ENCODE measurements around the gene HCN2.

Gene HCN2

DNA sequence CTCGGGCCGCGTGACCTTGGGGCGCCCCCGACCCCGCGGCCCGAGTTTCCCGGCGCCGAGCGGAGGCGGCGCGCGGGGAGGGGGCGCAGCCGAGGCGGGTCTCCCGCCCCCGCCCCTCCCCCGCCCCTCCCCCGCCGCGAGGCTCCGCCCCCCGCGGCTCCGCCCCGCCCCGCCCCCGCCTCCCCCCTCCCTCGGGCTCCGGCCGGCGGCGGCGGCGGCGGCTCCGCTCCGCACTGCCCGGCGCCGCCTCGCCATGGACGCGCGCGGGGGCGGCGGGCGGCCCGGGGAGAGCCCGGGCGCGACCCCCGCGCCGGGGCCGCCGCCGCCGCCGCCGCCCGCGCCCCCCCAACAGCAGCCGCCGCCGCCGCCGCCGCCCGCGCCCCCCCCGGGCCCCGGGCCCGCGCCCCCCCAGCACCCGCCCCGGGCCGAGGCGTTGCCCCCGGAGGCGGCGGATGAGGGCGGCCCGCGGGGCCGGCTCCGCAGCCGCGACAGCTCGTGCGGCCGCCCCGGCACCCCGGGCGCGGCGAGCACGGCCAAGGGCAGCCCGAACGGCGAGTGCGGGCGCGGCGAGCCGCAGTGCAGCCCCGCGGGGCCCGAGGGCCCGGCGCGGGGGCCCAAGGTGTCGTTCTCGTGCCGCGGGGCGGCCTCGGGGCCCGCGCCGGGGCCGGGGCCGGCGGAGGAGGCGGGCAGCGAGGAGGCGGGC, at the start of gene HCN2:
Gene HCN2, plus strand, starts transcription at position 189 of the 703 bp plus-strand sequence. Its CDS starts 65 bp downstream, at position 254.
- H3K36me3 Mint-ChIP-seq, result peaks cover 4% of the 10 kb centered on the region
- H3K9me3 Mint-ChIP-seq, result no peaks in the 10 kb centered on the region
- DNase-seq (ENCODE audit: low spot score in 2 of 2) (no peak), ATAC-seq (peak; percentile 4)
- peak within 1 kb of the TSS; percentile 34 for H3K4me3 Mint-ChIP-seq
- H3K27ac Mint-ChIP-seq, result no peak within 1 kb of the TSS
- peaks cover 6% of the 10 kb centered on the region for H3K4me1 Mint-ChIP-seq

DNA sequence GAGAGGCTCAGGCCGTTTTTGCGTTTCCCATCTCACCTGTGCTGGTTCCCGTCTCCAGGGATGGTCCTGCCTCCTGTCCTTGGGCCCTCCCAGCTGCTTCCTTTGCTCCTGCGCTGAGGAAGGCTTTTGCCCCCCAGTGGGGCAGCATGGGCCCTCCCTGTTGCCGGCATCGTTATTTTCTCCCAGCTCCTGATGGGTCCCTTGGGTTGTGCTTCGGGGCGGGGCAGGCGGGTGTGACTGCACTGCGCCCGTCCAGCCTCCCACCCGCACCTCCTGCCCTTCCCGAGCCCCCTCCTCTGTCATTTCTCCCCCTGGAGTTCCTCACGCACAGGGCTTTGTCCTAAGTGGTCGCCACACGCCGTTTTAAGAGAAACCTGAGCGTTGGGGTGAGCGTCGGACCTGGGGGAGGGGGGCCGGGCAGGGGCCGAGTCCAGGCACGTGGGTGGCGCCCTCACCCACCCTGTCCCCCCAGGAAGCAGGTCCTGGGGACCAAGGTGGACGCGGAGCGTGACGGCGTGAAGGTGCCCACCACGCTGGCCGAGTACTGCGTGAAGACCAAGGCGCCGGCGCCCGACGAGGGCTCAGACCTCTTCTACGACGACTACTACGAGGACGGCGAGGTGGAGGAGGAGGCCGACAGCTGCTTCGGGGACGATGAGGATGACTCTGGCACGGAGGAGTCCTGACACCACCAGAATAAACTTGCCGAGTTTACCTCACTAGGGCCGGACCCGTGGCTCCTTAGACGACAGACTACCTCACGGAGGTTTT, 48.6 kb upstream of the HCN2 start:
- Mint-ChIP-seq H3K4me1 (peaks cover 16% of the 10 kb centered on the region), H3K9me3 (no peaks in the 10 kb centered on the region), H3K27ac (no peak overlapping the region), H3K36me3 (peaks cover 51% of the 10 kb centered on the region), H3K4me3 (no peak overlapping the region)
- DNase-seq (ENCODE audit: low spot score in 2 of 2) (no peak), ATAC-seq (no peak)

DNA sequence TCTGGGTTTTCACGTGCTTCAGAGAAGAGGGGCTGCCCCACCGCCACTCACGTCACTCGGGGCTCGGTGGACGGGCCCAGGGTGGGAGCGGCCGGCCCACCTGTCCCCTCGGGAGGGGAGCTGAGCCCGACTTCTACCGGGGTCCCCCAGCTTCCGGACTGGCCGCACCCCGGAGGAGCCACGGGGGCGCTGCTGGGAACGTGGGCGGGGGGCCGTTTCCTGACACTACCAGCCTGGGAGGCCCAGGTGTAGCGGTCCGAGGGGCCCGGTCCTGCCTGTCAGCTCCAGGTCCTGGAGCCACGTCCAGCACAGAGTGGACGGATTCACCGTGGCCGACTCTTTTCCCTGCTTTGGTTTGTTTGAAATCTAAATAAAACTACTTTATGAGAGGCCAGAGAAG, 48.0 kb upstream of the HCN2 start:
- H3K4me3 Mint-ChIP-seq, result no peak overlapping the region
- H3K4me1 Mint-ChIP-seq, result peaks cover 16% of the 10 kb centered on the region
- H3K36me3 Mint-ChIP-seq, result peaks cover 51% of the 10 kb centered on the region
- ATAC-seq (no peak), DNase-seq (ENCODE audit: low spot score in 2 of 2) (no peak)
- no peak overlapping the region for H3K27ac Mint-ChIP-seq
- no peaks in the 10 kb centered on the region for H3K9me3 Mint-ChIP-seq

DNA sequence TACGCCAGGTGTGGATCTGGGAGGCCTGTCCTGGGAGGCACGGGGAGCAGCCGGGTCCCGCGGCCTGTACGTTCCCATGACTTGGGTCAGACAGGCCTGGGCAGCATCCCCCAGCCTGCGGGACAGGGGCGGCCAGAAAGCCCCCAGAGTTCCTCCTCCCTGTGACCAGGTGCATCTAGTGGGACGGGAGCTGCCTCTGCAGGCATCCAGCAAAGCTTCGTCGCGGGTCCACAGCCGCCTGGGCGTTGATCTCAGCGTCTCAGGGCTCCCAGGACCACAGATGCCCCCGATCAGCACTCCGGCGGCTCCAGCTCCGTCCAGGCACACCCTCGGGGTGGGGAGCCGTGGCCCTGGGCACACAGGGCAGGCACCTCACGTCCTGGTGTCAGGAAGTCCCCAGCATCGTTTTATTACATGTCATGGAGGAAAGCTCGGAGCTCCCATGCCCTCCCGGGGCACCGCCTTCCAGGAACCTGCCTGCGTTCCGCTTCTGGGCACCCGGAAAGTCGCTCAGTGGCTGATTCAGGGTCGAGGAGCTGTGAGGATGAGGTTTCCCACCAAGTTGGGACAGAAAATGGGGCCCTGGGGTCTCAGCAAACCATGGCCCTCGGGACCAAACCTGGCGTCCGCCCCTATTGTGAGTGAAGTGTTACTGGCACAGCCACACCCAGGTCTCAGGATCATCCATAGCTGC, 47.4 kb upstream of the HCN2 start:
- no peaks in the 10 kb centered on the region for H3K9me3 Mint-ChIP-seq
- peaks cover 52% of the 10 kb centered on the region for H3K36me3 Mint-ChIP-seq
- no peak for DNase-seq (ENCODE audit: low spot score in 2 of 2)
- peaks cover 16% of the 10 kb centered on the region for H3K4me1 Mint-ChIP-seq
- ATAC-seq, result no peak
- peak overlapping the region; percentile 86 for H3K4me3 Mint-ChIP-seq
- H3K27ac Mint-ChIP-seq, result no peak overlapping the region

DNA sequence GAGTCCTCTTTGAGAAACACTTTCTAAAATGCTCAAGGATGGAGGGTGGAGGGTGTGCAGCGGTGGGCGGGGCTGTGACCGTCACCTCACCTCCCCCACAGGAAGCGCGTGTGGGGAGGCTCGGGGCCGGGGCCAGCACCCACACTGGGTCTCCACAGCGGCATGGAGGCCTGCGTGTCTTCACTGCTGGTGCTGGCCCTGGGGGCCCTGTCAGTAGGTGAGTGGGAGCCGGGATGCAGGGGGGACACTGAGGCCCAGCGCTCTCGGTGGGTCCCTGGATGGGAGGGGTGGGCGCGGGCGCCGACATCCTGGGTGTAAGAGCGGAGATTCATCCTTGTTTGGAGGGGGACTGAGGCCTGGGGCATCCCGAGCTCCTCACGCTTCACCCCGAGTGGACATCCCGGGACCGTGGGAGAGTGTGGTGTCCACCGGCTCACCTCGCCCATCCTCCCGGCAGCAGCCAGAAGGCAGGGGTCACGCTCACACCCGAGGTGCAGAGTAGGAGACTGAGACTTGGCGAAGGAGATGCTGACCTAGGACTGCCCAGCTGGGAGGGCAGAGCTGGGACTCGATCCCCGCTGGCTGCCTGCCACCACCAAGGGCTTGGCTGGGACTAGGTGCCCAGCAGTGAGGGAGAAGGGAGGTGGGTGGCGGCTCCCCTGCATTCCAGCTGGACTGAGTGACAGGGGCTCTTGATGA, 45.6 kb upstream of the HCN2 start, which contains the start of gene GZMM:
Gene GZMM, plus strand, starts transcription at position 144 of the 699 bp plus-strand sequence. Its CDS starts 19 bp downstream, at position 163.
- peak within 1 kb of the TSS; percentile 93 for H3K27ac Mint-ChIP-seq
- peak; percentile 95 for ATAC-seq
- H3K4me1 Mint-ChIP-seq, result peaks cover 25% of the 10 kb centered on the region
- peaks cover 41% of the 10 kb centered on the region for H3K36me3 Mint-ChIP-seq
- no peaks in the 10 kb centered on the region for H3K9me3 Mint-ChIP-seq
- H3K4me3 Mint-ChIP-seq, result peak within 1 kb of the TSS; percentile 86
- DNase-seq (ENCODE audit: low spot score in 2 of 2), result peak; percentile 56 to 87

DNA sequence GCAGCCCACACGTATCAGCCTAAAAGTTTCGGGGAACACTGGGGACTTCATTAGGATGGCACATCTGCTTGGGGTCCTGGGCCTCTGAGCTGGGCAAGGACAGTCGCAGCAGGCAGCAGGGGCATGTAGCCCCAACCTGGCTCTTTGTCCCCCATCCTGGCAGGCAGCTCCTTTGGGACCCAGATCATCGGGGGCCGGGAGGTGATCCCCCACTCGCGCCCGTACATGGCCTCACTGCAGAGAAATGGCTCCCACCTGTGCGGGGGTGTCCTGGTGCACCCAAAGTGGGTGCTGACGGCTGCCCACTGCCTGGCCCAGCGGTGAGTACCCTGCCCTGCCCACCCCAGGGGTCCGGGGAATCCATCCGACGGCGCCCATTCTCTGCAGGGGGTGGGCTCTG, 42.6 kb upstream of the HCN2 start:
- ATAC-seq (no peak), DNase-seq (ENCODE audit: low spot score in 2 of 2) (no peak)
- no peak overlapping the region for H3K27ac Mint-ChIP-seq
- peaks cover 34% of the 10 kb centered on the region for H3K4me1 Mint-ChIP-seq
- H3K36me3 Mint-ChIP-seq, result peaks cover 27% of the 10 kb centered on the region
- H3K4me3 Mint-ChIP-seq, result no peak overlapping the region
- no peaks in the 10 kb centered on the region for H3K9me3 Mint-ChIP-seq

DNA sequence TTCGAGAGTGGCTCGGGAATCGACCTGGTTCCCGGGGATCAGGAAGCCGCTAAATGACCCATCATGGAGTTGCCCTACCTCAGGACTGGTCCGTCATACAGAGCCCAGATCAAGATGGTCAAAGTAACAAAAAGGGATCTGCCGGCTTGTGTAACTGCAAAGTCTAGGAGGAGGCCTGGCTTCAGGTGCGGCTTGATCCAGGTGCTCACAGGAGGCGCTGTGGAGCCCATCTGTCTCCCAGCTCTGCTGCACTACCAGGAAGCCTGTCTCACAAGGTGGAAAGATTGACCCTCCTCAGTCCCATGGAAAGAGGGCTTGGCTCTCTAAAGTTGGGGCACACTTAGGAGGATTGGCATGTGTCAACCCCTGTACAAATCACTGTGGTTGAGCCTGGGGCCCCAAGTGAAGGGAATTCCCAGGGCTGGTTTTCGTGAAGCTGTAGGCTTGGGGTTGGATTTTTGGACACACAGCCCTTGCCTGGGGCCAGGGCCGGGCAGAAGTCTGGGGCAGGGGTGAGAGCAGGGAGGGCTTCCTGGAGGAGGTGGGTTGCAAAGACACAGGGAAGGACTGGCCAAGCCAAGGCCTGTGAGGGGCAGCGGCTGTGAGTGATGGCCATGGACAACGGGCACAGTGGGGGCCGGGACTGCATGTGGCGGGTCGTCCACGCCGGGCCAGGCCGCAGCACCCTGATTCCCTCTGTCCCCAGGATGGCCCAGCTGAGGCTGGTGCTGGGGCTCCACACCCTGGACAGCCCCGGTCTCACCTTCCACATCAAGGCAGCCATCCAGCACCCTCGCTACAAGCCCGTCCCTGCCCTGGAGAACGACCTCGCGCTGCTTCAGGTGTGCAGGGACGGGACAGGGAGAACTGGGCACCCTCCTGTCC, 41.6 kb upstream of the HCN2 start:
- peak overlapping the region; percentile 65 for H3K27ac Mint-ChIP-seq
- H3K9me3 Mint-ChIP-seq, result no peaks in the 10 kb centered on the region
- DNase-seq (ENCODE audit: low spot score in 2 of 2) (no peak), ATAC-seq (no peak)
- H3K4me3 Mint-ChIP-seq, result no peak overlapping the region
- peaks cover 34% of the 10 kb centered on the region for H3K4me1 Mint-ChIP-seq
- H3K36me3 Mint-ChIP-seq, result peaks cover 31% of the 10 kb centered on the region

DNA sequence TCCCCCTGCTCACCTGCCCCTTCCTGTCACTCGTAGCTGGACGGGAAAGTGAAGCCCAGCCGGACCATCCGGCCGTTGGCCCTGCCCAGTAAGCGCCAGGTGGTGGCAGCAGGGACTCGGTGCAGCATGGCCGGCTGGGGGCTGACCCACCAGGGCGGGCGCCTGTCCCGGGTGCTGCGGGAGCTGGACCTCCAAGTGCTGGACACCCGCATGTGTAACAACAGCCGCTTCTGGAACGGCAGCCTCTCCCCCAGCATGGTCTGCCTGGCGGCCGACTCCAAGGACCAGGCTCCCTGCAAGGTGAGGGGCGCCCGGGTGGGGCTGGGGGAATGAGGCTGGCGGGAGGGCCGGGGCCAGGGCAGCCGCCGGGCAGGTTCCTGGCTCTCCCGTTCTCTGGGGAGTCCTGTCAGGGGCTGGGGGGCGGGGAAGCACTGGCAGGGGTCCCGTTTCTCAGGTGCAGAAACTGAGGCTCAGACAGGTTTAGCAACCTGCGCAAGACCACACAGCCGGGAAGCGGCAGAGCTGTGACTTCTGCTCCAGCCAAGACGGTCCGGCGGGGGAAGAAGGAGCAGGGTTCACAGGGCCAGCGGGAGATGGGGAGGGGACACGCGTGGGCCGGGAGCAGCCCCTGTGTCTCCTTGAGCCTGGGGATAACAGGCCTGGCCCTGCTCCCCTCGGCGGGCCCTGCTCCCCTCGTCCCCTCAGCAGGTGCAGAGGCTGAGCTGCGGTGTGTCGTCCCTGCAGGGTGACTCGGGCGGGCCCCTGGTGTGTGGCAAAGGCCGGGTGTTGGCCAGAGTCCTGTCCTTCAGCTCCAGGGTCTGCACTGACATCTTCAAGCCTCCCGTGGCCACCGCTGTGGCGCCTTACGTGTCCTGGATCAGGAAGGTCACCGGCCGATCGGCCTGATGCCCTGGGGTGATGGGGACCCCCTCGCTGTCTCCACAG, 40.5 kb upstream of the HCN2 start:
- Mint-ChIP-seq H3K4me1 (peaks cover 28% of the 10 kb centered on the region), H3K27ac (no peak overlapping the region), H3K9me3 (no peaks in the 10 kb centered on the region), H3K4me3 (no peak overlapping the region), H3K36me3 (peaks cover 22% of the 10 kb centered on the region)
- no peak for DNase-seq (ENCODE audit: low spot score in 2 of 2)
- peak; percentile 9 for ATAC-seq

DNA sequence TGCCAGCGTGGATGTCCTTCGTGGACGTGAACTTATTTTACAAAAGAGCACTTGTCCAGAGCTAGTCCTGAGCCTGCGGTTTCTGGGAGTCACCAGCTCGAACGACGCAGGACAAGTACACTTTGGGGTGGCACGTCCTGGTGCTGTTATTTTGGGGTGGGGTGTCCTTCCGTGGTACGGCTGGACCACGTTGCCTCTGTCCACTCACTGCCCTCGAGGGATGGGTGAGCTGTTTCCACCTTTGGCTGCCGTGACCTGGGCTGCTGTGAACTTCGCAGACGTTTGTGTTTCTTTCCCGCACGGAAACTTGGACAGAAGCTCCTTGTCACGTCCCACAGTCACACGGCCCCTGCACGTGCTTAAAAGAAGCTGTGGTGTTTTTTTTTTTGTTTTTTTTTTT, 34.9 kb upstream of the HCN2 start:
- ATAC-seq (no peak), DNase-seq (ENCODE audit: low spot score in 2 of 2) (no peak)
- H3K27ac Mint-ChIP-seq, result no peak overlapping the region
- no peak overlapping the region for H3K4me3 Mint-ChIP-seq
- H3K9me3 Mint-ChIP-seq, result no peaks in the 10 kb centered on the region
- peaks cover 9% of the 10 kb centered on the region for H3K4me1 Mint-ChIP-seq
- H3K36me3 Mint-ChIP-seq, result peaks cover 5% of the 10 kb centered on the region

DNA sequence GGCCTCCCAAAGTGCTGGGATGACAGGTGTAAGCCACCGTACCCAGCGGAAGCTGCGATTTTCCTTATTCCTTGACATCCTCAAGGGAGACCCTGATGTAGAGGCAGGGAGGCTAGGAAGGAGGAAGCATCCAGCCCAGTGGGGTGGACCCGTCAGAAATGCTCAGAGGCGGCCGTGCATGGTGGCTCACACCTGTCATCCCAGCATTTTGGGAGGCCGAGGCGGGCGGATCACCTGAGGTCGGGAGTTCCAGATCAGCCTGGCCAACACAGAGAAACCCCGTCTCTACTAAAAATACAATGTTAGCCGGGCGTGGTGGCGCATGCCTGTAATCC, 34.2 kb upstream of the HCN2 start:
- Mint-ChIP-seq H3K27ac (no peak overlapping the region), H3K36me3 (peaks cover 5% of the 10 kb centered on the region), H3K9me3 (no peaks in the 10 kb centered on the region), H3K4me1 (peaks cover 9% of the 10 kb centered on the region), H3K4me3 (no peak overlapping the region)
- ATAC-seq (no peak), DNase-seq (ENCODE audit: low spot score in 2 of 2) (no peak)

DNA sequence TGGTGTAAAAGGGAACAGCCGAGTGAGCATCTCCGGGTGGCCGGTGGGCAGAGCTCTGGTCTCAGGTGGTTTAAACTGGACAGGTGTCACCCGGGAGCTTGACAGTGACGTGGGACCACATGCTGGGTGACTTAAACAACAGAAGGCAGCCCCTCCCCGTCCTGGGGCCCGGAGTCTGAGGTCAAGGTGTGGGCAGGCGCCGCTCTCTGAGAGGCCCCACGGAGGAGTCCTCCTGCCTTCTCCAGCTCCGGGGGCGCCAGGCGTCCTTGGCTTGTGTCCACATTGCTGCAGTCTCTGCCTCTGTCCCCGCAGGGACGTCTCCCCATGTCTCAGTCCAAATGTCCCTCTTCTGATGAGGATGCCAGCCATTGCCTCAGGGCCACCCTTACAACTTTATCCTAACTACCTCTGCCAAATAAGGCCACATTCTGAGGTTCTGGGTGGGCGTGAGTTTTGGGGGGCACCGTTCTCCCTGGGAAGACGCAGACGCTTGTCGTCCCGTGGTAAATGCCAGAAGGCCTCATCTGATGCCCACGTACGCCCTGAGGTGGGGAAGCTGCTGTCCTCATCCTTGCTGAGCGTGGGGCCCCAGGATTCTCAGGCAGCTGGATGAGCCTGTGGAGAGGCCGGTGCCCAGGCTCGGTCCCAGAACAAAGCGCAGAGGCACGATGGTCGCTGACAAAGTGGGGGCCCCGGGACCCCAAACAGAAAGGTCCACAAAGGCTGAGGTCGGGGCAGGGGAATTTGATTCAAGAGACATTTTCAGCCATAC, 32.9 kb upstream of the HCN2 start:
- Mint-ChIP-seq H3K27ac (no peak overlapping the region), H3K36me3 (peaks cover 5% of the 10 kb centered on the region), H3K9me3 (no peaks in the 10 kb centered on the region), H3K4me1 (peaks cover 2% of the 10 kb centered on the region), H3K4me3 (no peak overlapping the region)
- no peak for ATAC-seq
- no peak for DNase-seq (ENCODE audit: low spot score in 2 of 2)

DNA sequence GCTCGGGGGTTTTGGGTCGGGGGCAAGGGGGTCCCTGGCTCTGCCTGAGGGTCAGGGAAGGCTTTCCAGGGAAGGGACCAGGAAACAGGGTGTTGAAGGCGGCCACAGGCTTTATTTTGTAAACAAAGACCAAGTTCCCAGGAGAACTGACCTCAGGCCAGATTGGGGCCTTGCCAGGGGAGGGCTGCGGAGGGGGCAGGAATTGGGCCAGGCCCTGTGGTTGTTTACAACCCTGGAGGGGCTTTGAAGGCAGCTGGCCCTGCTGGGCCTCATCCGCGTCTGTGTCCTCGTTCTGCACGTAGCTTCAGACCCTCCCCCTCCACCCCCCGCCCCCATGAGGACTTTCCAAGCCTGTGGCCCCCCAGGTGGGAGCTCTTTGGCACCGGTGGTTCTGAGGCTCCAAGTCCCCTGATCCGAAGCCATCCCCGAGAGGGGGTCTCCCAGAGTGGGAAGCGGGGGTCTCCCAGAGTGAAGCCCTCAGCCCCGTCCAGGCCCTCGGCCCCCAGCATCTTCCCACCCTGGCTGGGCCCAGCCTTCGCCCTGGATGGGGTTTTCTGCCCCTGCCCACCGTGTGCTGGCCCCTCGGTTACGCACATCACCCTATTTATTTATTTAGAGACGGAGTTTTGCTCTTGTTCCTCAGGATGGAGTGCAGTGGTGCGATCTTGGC, 30.8 kb upstream of the HCN2 start:
- no peaks in the 10 kb centered on the region for H3K9me3 Mint-ChIP-seq
- no peaks in the 10 kb centered on the region for H3K36me3 Mint-ChIP-seq
- H3K4me3 Mint-ChIP-seq, result no peak overlapping the region
- ATAC-seq (no peak), DNase-seq (ENCODE audit: low spot score in 2 of 2) (no peak)
- H3K27ac Mint-ChIP-seq, result no peak overlapping the region
- H3K4me1 Mint-ChIP-seq, result no peaks in the 10 kb centered on the region

DNA sequence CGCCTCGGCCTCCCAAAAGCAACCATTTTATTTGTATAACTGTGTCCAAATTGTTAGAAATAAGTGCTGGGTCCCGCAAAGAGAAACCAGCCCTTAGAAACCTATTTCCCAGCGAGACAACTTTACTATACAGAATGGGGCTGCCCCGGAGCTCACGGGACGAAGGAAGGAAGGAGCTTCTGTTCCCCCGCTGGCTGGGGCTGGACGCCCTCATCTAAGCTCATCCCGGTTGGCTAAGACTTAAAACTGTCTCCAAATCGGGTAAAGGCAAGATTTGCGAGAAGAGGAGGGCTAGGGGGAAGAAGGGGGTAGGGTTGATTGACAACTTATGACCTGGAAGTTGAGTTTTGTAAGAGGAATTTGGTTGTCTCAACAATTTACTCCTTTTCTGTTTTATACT, 29.6 kb upstream of the HCN2 start:
- Mint-ChIP-seq H3K9me3 (no peaks in the 10 kb centered on the region), H3K36me3 (no peaks in the 10 kb centered on the region), H3K27ac (no peak overlapping the region), H3K4me1 (no peaks in the 10 kb centered on the region), H3K4me3 (no peak overlapping the region)
- DNase-seq (ENCODE audit: low spot score in 2 of 2) (no peak), ATAC-seq (no peak)

Data from stimulated activated effector memory CD8-positive, alpha-beta T cell treated with anti-CD3 and anti-CD28 coated beads, Interleukin-12 subunit alpha, Interleukin-12 subunit beta, amount 100 ng/mL, for 72 hours (primary cell).